Neural progenitor cell (in vitro differentiated cells): ENCODE data around the gene KIAA0232. TPM values are rescaled to one million over a fixed set of nuclear protein-coding genes. Genes with fewer than 3 reads are reported as not detected.

Experiments used
- DNase-seq: peaks from one replicate; pipeline ENCODE4 v3.0.0-alpha.2; 2016; ENCODE audit warnings: low spot score
- H2AFZ ChIP-seq: fragments of 200-600 bp; sonication (generic); replicated peaks from 2 replicates; pipeline ENCODE4 v1.6.1; 2016; ENCODE audit warnings: antibody characterized with exemption
- H3F3A ChIP-seq: fragments of 200-600 bp; sonication (generic); 2 replicates; pipeline ENCODE4 v1.6.1; 2016; ENCODE audit warnings: antibody characterized with exemption, low read depth
- H3K27ac ChIP-seq: fragments of 200-600 bp; sonication (generic); 2 replicates; pipeline ENCODE4 v1.5.1; 2016; ENCODE audit warnings: mild to moderate bottlenecking
- H3K27me3 ChIP-seq: fragments of 200-600 bp; sonication (generic); 2 replicates; pipeline ENCODE4 v1.6.1; 2016; ENCODE audit warnings: mild to moderate bottlenecking, moderate library complexity
- H3K36me3 ChIP-seq: fragments of 200-600 bp; sonication (generic); 2 replicates; pipeline ENCODE4 v1.5.1; 2016
- H3K4me1 ChIP-seq: fragments of 200-600 bp; sonication (generic); 2 replicates; pipeline ENCODE4 v1.6.1; 2016; ENCODE audit warnings: mixed run types
- H3K4me2 ChIP-seq: fragments of 200-600 bp; sonication (generic); 2 replicates; pipeline ENCODE4 v1.6.1; 2016
- H3K4me3 ChIP-seq: fragments of 200-600 bp; sonication (generic); 2 replicates; pipeline ENCODE4 v1.5.1; 2016
- H3K79me2 ChIP-seq: fragments of 200-600 bp; sonication (generic); 2 replicates; pipeline ENCODE4 v1.6.1; 2016; ENCODE audit warnings: low read depth
- H3K9ac ChIP-seq: fragments of 200-600 bp; sonication (generic); 2 replicates; pipeline ENCODE4 v1.6.1; 2016
- H3K9me3 ChIP-seq: fragments of 200-600 bp; sonication (generic); 2 replicates; pipeline ENCODE4 v1.5.1; 2016; ENCODE audit warnings: low read depth
- H4K20me1 ChIP-seq: fragments of 200-600 bp; sonication (generic); 2 replicates; pipeline ENCODE4 v1.6.1; 2016; ENCODE audit warnings: low read depth
- H3K27ac Mint-ChIP-seq: 3 replicates; pipeline ENCODE4 v1.8.0; 2021; ENCODE audit warnings: mixed read lengths
- H3K27me3 Mint-ChIP-seq: 2 replicates; pipeline ENCODE4 v1.8.0; 2022; ENCODE audit warnings: low read depth, mild to moderate bottlenecking, inconsistent platforms, moderate library complexity, mixed read lengths; ENCODE audit not compliant: insufficient read depth
- H3K36me3 Mint-ChIP-seq: 3 replicates; pipeline ENCODE4 v1.8.0; 2021; ENCODE audit warnings: mixed read lengths
- H3K4me1 Mint-ChIP-seq: 3 replicates; pipeline ENCODE4 v1.8.0; 2021; ENCODE audit warnings: mixed read lengths
- H3K4me3 Mint-ChIP-seq: 3 replicates; pipeline ENCODE4 v1.8.0; 2021; ENCODE audit warnings: mild to moderate bottlenecking, moderate library complexity, mixed read lengths
- H3K9me3 Mint-ChIP-seq: 3 replicates; pipeline ENCODE4 v1.8.0; 2020; ENCODE audit warnings: mixed read lengths
- CTCF ChIP-seq: fragments of 200-600 bp; sonication (generic); IDR thresholded peaks from 2 replicates; pipeline ENCODE4 v1.5.1; 2017; ENCODE audit warnings: antibody characterized with exemption, mild to moderate bottlenecking
- EZH2 ChIP-seq: fragments of 200-600 bp; sonication (generic); IDR thresholded peaks from 2 replicates; pipeline ENCODE4 v1.6.1; 2017; ENCODE audit warnings: antibody characterized with exemption, mild to moderate bottlenecking, moderate library complexity
- EZH2phosphoT487 ChIP-seq: fragments of 200-600 bp; sonication (generic); IDR thresholded peaks from 2 replicates; pipeline ENCODE4 v1.6.1; 2017; ENCODE audit warnings: antibody characterized with exemption
- total RNA-seq: library from RNA; depleted of rRNA; stranded (reverse); fragments of >200 nt; gene quantifications from 2 replicates; pipeline ENCODE4 v1.2.3, GENCODE V29; 2015; ENCODE audit warnings: low replicate concordance

Gene KIAA0232
- total RNA-seq, 1 donor from 2014 or later: 42.9 TPM

- no peak for DNase-seq
- Histone ChIP-seq H3F3A (peaks cover 32% of the 10 kb centered on the region), H2AFZ (no peak overlapping the region), H3K9ac (no peak overlapping the region), H3K4me3 (no peak overlapping the region), H3K9me3 (no peaks in the 10 kb centered on the region), H3K27ac (no peak overlapping the region), H3K4me2 (no peak overlapping the region), H4K20me1 (peaks cover 98% of the 10 kb centered on the region), H3K79me2 (peaks cover 97% of the 10 kb centered on the region), H3K4me1 (peaks cover 38% of the 10 kb centered on the region), H3K27me3 (peaks cover 7% of the 10 kb centered on the region), H3K36me3 (no peaks in the 10 kb centered on the region)
- Mint-ChIP-seq H3K9me3 (no peaks in the 10 kb centered on the region), H3K4me1 (peaks cover 48% of the 10 kb centered on the region), H3K27ac (no peak overlapping the region), H3K36me3 (peaks cover 5% of the 10 kb centered on the region), H3K4me3 (no peak overlapping the region), H3K27me3 (peaks cover 8% of the 10 kb centered on the region)
- TF ChIP-seq EZH2 (no peak), CTCF (no peak), EZH2phosphoT487 (no peak)
Measured at GRCh38 chr4:6915041-6916005, 132.8 kb downstream of the KIAA0232 start.

- Histone ChIP-seq H3K79me2 (peaks cover 97% of the 10 kb centered on the region), H3K4me2 (no peak overlapping the region), H3K4me3 (no peak overlapping the region), H2AFZ (no peak overlapping the region), H3K4me1 (peaks cover 33% of the 10 kb centered on the region), H3K27ac (no peak overlapping the region), H4K20me1 (peaks cover 98% of the 10 kb centered on the region), H3K36me3 (no peaks in the 10 kb centered on the region), H3K27me3 (no peaks in the 10 kb centered on the region), H3F3A (peaks cover 34% of the 10 kb centered on the region), H3K9me3 (no peaks in the 10 kb centered on the region), H3K9ac (no peak overlapping the region)
- Mint-ChIP-seq H3K36me3 (peaks cover 5% of the 10 kb centered on the region), H3K9me3 (no peaks in the 10 kb centered on the region), H3K4me3 (no peak overlapping the region), H3K4me1 (peaks cover 45% of the 10 kb centered on the region), H3K27ac (no peak overlapping the region), H3K27me3 (peaks cover 7% of the 10 kb centered on the region)
- no peak for TF ChIP-seq EZH2
- no peak for TF ChIP-seq EZH2phosphoT487
- no peak for TF ChIP-seq CTCF
- DNase-seq: no peak
Measured at GRCh38 chr4:6916069-6916586, 133.6 kb downstream of the KIAA0232 start.

- Histone ChIP-seq H3K4me3 (no peak overlapping the region), H2AFZ (no peak overlapping the region), H3K9ac (no peak overlapping the region), H4K20me1 (peaks cover 95% of the 10 kb centered on the region), H3K36me3 (no peaks in the 10 kb centered on the region), H3K27me3 (no peaks in the 10 kb centered on the region), H3K79me2 (peaks cover 96% of the 10 kb centered on the region), H3K27ac (no peak overlapping the region), H3K4me2 (no peak overlapping the region), H3K4me1 (peaks cover 33% of the 10 kb centered on the region), H3F3A (peaks cover 34% of the 10 kb centered on the region), H3K9me3 (no peaks in the 10 kb centered on the region)
- DNase-seq: no peak
- H3K27ac Mint-ChIP-seq: no peak overlapping the region
- no peaks in the 10 kb centered on the region for H3K9me3 Mint-ChIP-seq
- peaks cover 7% of the 10 kb centered on the region for H3K27me3 Mint-ChIP-seq
- no peak for TF ChIP-seq CTCF
- no peak for TF ChIP-seq EZH2
- no peak for TF ChIP-seq EZH2phosphoT487
- no peak overlapping the region for H3K4me3 Mint-ChIP-seq
- H3K4me1 Mint-ChIP-seq: peaks cover 43% of the 10 kb centered on the region
- H3K36me3 Mint-ChIP-seq: peaks cover 3% of the 10 kb centered on the region
Measured at GRCh38 chr4:6916587-6917460, 134.3 kb downstream of the KIAA0232 start.
